HG03280 (cell line): ENCODE results near the gene CD248.

ENCODE experiments used
- ATAC-seq: cut with Tn5 transposase; IDR thresholded peaks from one replicate; pipeline ENCODE4 v1.9.1; 2021; ENCODE audit warnings: mild to moderate bottlenecking, moderate library complexity; ENCODE audit not compliant: unreplicated experiment

CD248 gene

GRCh38 chr11:66341502-66342126 is 24.8 kb upstream of the CD248 start:
- ATAC-seq: no peak

DNA sequence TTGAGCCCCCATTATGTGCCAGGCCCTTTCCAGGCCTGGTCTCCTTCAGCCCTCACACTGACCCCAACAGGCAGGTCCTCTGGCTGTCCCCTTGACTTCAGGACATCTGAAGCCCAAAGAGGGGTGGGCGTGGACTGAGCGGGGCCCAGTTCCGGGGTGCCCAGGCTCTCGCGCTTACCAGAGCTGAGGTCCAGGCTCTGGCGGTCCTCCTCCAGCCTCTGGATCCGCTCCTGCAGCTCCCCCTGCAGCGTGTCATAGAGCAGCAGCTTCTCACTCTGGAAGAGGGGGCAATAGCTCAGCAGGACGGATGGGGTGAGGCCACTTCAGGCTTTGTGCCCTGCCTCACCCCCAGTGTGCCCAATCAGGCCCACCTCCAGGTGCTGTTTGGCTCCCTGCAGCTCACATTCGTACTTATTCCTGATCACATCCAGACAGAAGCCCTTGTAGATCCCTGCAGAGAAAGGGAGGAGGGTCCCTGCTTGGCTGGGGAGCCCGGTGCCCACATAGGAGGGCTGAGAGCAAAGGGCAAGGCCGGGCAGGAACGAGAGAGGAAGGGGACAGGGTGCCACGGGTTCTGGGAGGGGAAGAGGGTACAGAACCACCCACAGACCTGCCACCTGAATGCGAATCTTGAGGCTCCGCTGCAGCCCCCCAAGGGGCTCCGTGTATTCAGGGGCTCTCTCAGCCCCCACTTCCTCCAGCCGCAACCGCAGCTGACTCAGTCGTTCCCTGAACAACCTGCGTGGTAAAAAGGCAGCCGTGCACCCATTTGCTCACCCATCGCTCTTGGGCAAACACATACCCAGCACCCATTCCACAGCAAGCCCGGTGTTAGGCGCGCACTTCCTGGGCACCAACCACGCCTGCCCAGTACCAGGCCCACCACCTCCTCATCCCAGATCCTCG is 24.0 kb upstream of the CD248 start:
- no peak for ATAC-seq

- ATAC-seq: no peak
These were observed 23.0 kb upstream of the CD248 start for GRCh38 chr11:66339686-66340483.

DNA sequence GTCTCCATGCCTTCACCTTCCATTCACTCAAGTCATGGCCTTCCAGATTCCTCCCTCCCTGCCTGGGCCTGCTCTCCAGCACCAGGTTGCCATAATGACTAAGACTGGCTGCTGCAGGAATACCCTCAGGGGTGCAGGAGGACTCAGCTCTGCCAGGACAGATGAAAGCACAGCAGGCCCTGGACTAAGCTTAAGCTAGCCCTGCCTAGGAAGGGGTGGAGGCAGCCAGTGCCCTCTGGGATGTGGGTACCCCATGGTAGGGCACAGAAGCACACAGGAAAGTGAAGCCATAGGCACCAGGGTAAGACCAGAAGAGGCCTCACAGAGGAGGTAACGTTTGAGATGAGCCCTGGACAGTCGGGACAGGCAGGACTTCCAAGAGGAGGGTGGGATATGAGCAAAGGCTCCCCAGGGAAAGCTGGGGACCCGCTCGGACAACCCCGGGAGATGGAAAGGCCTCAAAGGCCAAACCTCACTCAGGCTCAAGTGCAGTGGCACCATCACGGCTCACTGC is 22.4 kb upstream of the CD248 start:
- ATAC-seq: no peak

DNA sequence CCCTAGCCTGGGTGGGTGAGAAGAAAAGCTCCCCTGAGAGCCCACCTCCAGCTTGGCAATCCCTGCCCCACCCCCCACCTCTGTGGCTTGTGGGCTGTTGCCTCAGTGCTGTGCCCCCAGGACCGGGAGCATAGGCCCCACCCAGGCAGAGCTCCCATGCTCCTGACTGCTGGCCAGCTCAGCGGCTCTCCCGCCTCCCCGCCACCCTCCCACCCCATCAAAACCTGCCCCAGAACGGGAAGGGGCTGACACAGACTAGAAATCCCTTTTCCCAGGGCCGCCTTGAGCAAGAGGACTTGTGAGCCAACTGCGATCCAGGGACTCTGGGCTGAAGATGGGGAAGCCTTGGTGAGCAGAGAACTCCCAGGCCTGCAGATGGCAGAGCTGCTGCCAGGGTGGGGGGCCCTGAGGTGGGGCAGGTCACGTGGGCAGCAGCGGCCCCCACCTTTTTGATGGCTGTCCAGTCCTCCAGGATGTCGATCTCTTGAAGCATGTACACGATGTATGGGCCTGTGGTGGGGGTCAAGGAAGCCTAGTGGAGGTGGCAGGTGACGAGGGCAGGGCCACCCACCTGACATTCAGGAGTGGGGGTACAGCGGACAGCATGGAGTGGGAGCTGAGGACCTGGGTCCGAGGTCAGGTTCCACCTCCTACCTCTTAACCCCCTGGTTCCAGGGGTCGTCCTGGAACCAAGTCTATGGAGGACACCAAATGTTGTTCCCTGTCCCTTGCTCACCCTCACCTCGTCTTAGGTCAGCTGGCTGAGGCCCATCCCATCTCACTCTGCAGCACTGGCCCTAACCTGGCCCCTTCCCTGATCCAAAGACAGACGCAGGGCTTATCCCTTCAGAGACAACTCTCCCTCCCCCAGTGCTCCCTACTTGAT is 21.7 kb upstream of the CD248 start:
- no peak for ATAC-seq

DNA sequence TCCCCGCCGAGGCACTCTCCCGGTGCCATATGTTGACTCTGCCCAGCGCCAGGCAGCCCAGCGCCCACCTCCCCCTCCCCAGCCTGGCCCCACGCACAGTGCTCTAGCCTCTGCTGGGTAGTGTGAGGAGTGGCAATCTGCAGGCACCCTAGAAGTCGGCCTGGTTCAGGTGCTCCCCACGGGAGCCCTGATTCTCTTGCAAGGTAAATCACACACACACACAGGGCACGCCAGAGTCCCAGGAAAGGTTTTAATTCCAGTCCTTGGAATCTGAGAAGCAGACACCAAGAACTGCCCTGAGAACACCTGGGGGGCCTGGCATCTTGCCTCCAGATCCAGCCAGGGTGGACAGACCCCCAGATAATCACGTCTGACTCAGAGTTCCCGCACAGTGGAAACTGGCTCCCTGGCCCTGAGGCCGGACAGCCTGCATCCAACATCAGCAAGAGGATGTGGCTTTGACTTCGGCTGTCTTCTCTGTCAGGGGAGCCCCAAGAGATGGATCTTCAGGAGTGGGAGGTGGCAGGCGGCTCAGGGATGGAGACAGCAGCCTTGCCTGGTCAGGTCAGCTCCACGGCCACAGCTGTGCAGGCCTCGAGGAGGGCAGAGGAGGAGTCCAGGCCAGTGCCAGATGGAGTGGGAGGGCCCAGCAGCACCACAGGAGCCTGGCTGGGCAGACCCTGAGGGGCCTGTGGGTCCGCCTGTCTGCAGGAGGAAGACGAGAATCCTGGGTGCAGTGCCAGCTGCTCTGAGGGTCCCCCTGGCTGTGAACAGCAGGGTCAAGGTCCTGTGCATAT is 20.5 kb upstream of the CD248 start:
- no peak for ATAC-seq

DNA sequence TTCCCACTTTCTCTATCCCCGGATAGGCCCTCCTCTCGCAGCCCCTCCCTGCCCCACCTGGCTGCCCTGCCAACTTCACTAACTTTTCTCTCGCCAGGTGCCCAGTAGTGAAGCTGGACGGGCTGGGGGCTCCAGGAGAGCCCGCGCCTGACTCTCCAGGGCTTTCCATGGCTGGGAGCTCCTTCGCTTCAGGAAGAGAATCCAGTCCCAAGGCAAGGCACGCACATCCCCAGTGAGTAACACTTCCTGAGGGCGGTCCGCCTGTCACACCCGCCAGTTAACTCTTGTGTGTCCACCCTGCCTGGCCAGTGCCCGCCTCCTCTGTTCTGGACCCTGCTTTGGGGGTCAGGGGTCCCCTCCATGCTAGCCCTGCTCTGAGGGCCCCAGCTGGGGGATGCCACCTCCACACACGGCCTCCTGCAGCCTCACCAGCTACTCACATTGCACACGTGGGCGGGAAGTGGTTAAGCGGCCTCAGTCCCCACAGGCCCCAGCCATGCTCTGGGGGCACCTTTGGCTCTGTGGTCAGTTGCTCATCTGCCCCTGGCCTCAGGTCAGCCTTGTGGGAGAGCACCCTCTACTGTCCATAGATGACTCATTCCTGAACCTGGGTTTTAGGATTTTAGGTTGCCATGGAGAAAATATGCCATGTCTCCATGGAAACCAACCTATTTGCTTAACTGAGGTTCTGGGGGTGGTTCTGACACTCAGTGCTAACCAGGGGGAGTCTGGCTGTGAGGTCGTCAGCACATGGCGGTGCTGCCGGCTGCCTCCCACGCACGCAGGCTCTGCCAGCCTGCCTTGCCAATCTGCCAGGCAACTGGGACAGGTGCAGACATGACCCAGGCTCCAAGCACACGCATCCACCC is 19.6 kb upstream of the CD248 start, which contains the start of gene RIN1:
RIN1 (minus strand) TSS at position 201 of the 869 bp plus-strand sequence; CDS start at position 169, 32 bp downstream.
- ATAC-seq: peak; percentile 65

- no peak for ATAC-seq
These were observed 18.8 kb upstream of the CD248 start for GRCh38 chr11:66335531-66336233.

DNA sequence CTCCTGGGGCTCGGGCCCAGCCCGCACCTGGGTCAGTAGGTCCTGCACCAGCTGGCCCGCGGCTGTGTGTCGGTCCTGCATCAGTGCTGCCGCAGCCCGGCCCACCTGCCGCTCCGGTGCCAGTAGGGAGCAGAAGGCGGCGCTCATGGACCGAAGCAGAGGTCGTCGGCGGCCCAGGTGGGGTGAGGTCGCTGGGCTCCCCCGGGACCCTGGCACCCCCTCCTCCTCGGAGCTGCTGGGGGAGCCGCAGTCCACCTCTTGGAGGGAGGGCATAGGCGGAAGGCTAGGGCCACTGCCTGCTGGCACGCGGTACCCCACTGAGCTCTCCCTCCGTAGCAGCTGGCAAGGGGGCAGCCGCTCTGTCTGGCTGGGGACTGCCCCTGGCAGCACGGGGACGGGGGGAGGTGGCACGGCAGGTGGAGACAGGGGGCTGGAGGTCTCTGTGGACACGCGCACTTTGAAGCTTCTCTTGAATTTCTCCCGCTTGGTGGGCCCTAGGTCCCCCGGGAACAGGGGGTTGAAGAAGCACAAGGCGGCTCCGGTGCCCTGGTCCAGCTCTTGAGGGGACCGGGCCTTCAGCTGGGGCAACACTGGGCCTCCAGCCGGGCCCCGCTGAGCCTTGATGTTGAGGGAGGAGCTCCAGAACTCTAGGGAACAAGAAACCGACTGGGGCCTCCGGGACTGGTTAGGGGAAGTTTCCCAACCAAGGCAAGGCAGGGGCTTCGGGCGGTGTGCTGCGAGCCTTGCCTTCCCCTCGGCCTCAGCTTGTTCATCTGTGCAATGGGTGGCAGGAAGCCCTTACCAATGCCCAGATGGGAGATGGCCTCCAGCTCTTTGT is 18.0 kb upstream of the CD248 start:
- no peak for ATAC-seq

DNA sequence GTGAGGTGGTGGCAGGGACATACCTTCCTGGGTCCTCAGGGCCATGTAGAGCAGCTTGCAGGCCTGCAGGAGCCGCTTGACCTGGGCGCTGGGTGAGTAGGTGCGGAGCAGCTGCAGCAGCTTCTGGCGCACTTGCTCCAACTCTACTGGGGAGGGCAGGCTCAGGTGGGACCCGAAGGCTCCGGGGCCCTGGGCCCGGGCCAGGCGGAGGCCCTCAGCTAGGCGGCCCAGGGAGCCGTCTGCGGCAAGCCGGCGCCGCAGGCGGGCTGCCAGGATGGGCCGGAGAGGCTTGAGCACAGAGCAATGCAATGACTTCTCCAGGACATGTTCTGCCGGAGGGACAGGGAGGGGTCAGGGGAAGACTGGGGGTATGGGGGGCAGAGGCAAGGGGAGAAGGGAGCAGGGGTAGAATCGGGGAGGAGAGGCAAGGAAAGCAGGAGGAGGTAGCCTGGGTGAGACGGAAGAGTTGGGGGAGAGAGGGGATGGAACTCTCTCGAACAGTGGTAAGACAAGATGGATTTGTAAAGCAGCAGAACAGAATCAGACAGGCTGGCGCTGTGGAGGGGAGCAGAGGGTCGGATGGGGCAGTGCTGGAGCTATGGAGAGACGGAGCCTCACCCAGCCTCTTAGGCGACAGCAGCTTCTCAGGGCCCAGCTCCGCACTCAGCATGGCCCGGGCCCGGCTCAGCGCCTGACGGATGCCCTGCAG is 17.2 kb upstream of the CD248 start:
- no peak for ATAC-seq

DNA sequence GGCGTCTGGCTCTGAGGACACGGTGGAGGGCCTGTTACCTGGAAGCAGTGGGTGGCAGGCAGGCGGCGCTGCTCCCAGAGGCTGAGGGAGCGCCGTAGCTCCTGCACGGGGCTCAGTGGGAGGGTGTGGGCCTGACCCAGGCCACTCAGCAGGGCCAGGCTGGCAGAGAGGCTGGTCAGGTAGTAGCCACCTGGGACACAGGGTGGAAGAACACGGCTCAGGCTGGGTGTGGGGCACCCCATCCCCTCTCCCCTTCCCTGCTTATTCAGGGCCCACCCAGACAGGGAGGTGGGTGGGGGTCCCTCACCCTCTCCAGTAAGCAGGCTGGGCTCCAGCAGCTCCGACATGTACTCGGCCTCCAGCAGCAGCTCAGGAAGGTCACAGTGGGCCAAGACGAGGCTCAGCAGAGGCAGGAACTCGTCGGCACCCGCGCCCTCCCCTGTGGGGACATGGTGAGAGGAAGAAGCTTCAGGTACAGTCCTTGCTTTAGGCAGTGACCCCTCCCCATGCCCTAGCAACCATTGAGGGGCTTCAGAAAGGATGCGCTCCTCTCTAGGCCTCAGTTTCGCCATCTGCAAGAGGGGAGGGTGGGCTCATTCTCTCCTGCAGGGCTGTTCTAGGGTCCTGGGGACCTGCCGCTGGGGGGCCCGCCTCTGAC is 16.5 kb upstream of the CD248 start:
- ATAC-seq: no peak

GRCh38 chr11:66332371-66333219 is 15.8 kb upstream of the CD248 start:
- no peak for ATAC-seq

DNA sequence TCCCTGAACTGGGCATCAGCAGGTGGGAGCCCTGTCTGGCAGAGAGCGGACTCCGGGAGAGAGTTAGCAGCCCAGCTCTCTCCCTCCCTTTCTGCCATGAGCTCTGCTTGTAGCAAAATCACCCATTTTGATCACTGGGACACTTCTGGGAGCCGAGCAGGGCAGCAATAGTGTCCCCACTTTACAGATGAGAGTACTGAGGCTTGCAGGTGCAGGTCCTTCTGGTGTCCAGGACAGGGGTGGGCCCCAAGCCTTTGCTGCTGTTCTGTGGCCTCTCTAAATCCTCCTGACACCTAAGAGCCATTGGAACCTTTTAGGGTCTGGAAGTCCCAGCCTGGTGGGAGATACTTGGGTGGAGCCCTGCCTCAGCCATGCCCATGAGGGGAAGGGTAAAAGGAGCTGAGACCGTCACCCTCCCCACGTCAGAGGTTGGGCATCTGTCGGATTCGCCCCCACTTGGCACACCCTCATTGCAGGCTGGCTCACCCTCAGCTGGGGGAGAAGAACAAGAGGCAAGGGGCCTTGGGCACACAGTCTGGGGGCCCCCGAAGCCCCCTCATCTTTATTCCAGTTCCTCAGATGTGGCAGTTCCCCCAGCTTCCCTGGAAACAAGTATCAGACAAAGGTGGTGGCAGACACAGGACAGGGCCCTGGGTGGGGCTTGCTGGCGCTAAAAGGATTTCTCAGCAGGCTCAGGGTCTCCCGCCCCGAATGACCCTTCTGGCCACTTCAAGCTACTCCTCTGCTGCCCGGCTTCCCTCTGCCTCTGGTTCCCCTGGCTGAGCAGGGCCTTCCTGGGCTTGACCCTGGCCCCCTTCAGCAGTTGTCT is 14.9 kb upstream of the CD248 start:
- no peak for ATAC-seq

GRCh38 chr11:66330931-66331330 is 14.1 kb upstream of the CD248 start:
- ATAC-seq: no peak
